Effector memory CD8-positive, alpha-beta T cell (primary cell): Measurements from ENCODE around the gene DIO3.
A peak's percentile ranks its signal among the peaks of the same experiment; 100 is the strongest.

Experiments
- ATAC-seq: fragments of 150-1000 bp; cut with Tn5 transposase; replicated peaks from 2 replicates; pipeline ENCODE4 v1.10.0; 2021; ENCODE audit warnings: mild to moderate bottlenecking, moderate library complexity
- DNase-seq, 3 experiments: peaks; one replicate each; pipeline ENCODE4 v3.0.0; 2021
- H3K27ac Mint-ChIP-seq, 2 donors: one replicate each; pipeline ENCODE4 v1.8.0; 2022; ENCODE audit warnings: mild to moderate bottlenecking in 2 of 2, mixed read lengths in 2 of 2, moderate library complexity in 2 of 2
- H3K27me3 Mint-ChIP-seq, 2 donors: one replicate each; pipeline ENCODE4 v1.8.0; 2022; ENCODE audit warnings: mixed read lengths in 2 of 2
- H3K36me3 Mint-ChIP-seq: one replicate; pipeline ENCODE4 v1.8.0; 2022; ENCODE audit warnings: mild to moderate bottlenecking, moderate library complexity, mixed read lengths; ENCODE audit not compliant: insufficient read depth
- H3K4me1 Mint-ChIP-seq, 2 donors: one replicate each; pipeline ENCODE4 v1.8.0; 2022; ENCODE audit warnings: low read depth in 2 of 2, mixed read lengths in 2 of 2
- H3K4me3 Mint-ChIP-seq, 2 donors: one replicate each; pipeline ENCODE4 v1.8.0; 2022; ENCODE audit warnings: mild to moderate bottlenecking in 2 of 2, mixed read lengths in 2 of 2, moderate library complexity in 2 of 2
- H3K9me3 Mint-ChIP-seq, 2 donors: one replicate each; pipeline ENCODE4 v1.8.0; 2022; ENCODE audit warnings: mixed read lengths in 2 of 2
- total RNA-seq, 9 experiments: gene quantifications; one replicate each; lab custom pipeline; 2026; lab: John Stamatoyannopoulos, UW

DIO3 gene
- 0 to 0.13 (median 0) reads per million in 9 experiments for total RNA-seq

GRCh38 chr14:101561145-101561896 is at the start of gene DIO3:
TSS of gene DIO3 (plus strand) at chr14:101561495.
- DNase-seq (no peak), ATAC-seq (no peak)
- Mint-ChIP-seq H3K36me3 (no peaks in the 10 kb centered on the region), H3K4me1 (peaks cover 3 to 5% of the 10 kb centered on the region in 2 donors), H3K27ac (no peak within 1 kb of the TSS), H3K4me3 (no peak within 1 kb of the TSS), H3K27me3 (peaks cover 65 to 78% of the 10 kb centered on the region in 2 donors), H3K9me3 (no peaks in the 10 kb centered on the region)

- H3K4me1 Mint-ChIP-seq = no peaks in the 10 kb centered on the region
- no peak overlapping the region for H3K4me3 Mint-ChIP-seq
- peaks cover 0 to 3% of the 10 kb centered on the region in 2 donors for H3K9me3 Mint-ChIP-seq
- H3K27ac Mint-ChIP-seq = no peak overlapping the region
- DNase-seq = no peak
- ATAC-seq = no peak
- H3K36me3 Mint-ChIP-seq = no peaks in the 10 kb centered on the region
- peaks cover 0 to 27% of the 10 kb centered on the region in 2 donors for H3K27me3 Mint-ChIP-seq
Observed at GRCh38 chr14:101511620-101512375, 49.5 kb upstream of the DIO3 start.

- H3K4me1 Mint-ChIP-seq = no peaks in the 10 kb centered on the region
- DNase-seq = no peak
- no peak for ATAC-seq
- H3K27me3 Mint-ChIP-seq = peaks cover 0 to 24% of the 10 kb centered on the region in 2 donors
- peaks cover 0 to 3% of the 10 kb centered on the region in 2 donors for H3K9me3 Mint-ChIP-seq
- no peak overlapping the region for H3K4me3 Mint-ChIP-seq
- no peak overlapping the region for H3K27ac Mint-ChIP-seq
- no peaks in the 10 kb centered on the region for H3K36me3 Mint-ChIP-seq
Observed at GRCh38 chr14:101512376-101512695, 49.0 kb upstream of the DIO3 start.

DNA sequence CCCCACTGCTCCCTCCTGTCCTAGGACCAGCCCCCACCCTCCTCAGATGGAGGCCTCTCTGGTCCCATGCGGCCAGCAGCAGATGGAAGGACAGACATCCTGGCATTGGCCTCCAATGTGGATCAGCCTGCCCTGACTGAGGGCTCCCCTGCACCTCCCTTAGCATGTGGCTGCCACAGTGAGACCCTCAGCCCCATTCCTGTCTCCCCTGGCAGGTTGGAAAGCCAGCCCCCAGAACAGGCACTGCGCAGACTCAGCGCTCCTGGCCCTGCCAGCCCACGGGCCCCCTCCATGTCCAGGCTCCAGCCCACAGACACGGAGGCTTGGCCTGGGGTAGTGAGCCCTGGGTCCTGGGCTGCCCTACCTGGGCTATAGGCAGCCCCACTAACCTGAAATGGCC is 47.2 kb upstream of the DIO3 start:
- H3K27ac Mint-ChIP-seq = no peak overlapping the region
- peaks cover 0 to 3% of the 10 kb centered on the region in 2 donors for H3K9me3 Mint-ChIP-seq
- ATAC-seq (no peak), DNase-seq (no peak)
- H3K4me1 Mint-ChIP-seq = no peaks in the 10 kb centered on the region
- no peaks in the 10 kb centered on the region for H3K36me3 Mint-ChIP-seq
- H3K27me3 Mint-ChIP-seq = peaks cover 0 to 18% of the 10 kb centered on the region in 2 donors
- no peak overlapping the region for H3K4me3 Mint-ChIP-seq

GRCh38 chr14:101516401-101516800 is 44.9 kb upstream of the DIO3 start:
- DNase-seq (no peak), ATAC-seq (no peak)
- no peak overlapping the region for H3K4me3 Mint-ChIP-seq
- peaks cover 0 to 26% of the 10 kb centered on the region in 2 donors for H3K27me3 Mint-ChIP-seq
- H3K36me3 Mint-ChIP-seq = no peaks in the 10 kb centered on the region
- no peaks in the 10 kb centered on the region for H3K4me1 Mint-ChIP-seq
- H3K9me3 Mint-ChIP-seq = peaks cover 0 to 3% of the 10 kb centered on the region in 2 donors
- H3K27ac Mint-ChIP-seq = no peak overlapping the region

DNA sequence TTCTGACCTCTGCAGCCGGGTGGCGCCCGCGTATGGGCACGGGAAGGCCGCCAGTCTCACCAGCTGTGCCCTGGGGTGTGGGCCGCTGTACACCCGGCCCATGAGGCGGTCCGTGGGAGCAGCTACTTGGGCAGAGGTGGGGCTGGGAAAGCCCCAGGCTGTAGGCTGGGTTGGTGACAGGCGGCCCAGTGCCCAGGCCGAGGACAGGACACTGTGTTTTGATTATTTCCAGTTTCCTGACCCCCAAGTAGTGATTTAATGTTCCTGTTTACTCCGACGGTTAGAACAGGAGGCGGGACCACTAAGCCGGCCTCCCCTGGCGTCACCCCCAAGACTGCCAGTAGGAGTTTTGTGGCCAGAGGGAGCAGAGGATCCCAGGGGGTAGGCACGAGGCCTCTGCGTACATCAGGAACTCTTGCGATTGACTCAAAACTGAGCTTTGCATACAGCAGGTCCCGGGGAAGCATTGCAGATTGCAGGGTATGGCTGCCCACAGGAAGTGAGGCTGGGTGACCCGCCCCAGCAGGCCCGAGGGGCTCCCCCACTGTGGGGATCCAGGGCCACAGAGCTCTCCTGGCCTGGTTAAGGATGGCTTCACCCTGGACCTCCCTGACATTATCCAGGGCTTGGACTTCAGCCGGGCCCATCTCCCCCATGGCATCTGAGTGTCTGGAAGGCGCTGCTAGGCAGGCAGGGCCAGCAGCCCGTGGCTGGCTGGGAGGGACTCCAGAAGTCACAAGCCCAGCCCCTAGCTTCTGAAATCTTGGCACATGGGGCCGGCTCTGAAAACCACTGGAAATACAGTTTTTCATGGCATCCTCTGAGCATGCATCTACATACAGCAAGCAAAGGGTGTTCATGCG is 42.5 kb upstream of the DIO3 start:
- H3K27me3 Mint-ChIP-seq = peaks cover 0 to 33% of the 10 kb centered on the region in 2 donors
- no peak overlapping the region for H3K4me3 Mint-ChIP-seq
- H3K36me3 Mint-ChIP-seq = no peaks in the 10 kb centered on the region

DNA sequence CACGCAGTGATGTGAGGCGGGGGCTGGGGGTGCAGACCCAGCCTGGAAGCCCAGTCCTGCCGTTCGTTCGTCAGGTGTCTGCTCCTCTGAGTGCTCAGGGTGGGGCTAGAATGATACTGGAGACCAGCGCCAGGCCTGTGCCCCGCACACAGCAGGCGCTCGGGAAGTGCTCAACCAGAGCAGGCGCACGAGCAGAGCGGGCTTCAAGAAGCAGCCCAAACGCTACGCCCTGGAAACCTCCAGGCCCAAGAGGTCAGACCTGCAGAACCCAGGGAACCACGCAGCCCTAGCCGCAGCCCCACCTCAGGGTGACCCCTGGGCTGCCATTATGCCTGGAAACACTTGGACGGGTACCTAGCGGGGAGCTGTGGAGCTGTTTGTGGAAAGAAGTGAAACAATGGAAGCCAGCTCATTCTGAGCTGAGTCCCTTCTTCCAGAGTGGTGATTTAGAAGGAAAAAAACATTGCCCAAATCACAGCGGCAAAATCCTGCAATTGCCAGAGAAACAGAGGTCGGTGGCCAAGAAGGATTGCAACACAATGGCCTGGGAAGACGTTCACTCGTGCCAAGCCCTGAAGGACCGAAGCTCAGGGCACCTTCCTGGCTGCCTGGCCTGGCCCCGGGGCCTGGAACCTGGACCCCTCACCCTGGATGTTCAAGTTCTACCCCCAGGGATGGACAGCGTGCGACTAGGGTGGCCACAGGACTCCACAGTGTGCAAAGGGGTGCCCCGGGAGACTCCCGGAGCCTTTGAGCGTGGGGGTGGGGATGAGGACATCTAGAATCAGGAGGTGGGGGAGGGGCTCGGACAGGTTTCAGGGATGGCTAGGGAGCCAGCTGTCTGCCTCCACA is 40.4 kb upstream of the DIO3 start:
- no peak overlapping the region for H3K4me3 Mint-ChIP-seq
- H3K4me1 Mint-ChIP-seq = peaks cover 0 to 3% of the 10 kb centered on the region in 2 donors
- no peak for ATAC-seq
- no peak for DNase-seq
- H3K27me3 Mint-ChIP-seq = peaks cover 0 to 28% of the 10 kb centered on the region in 2 donors
- H3K36me3 Mint-ChIP-seq = no peaks in the 10 kb centered on the region
- H3K27ac Mint-ChIP-seq = no peak overlapping the region
- H3K9me3 Mint-ChIP-seq = peaks cover 0 to 3% of the 10 kb centered on the region in 2 donors

More for the DNA sequence above, 42.5 kb upstream of the DIO3 start:
- Mint-ChIP-seq H3K9me3 (peaks cover 0 to 3% of the 10 kb centered on the region in 2 donors), H3K4me1 (peaks cover 0 to 3% of the 10 kb centered on the region in 2 donors), H3K27ac (no peak overlapping the region)
- DNase-seq = no peak
- no peak for ATAC-seq

GRCh38 chr14:101521473-101521915 is 39.8 kb upstream of the DIO3 start:
- H3K9me3 Mint-ChIP-seq = no peaks in the 10 kb centered on the region
- no peak for ATAC-seq
- H3K4me3 Mint-ChIP-seq = no peak overlapping the region
- no peak overlapping the region for H3K27ac Mint-ChIP-seq
- peaks cover 0 to 3% of the 10 kb centered on the region in 2 donors for H3K4me1 Mint-ChIP-seq
- no peaks in the 10 kb centered on the region for H3K36me3 Mint-ChIP-seq
- DNase-seq = no peak
- H3K27me3 Mint-ChIP-seq = peaks cover 0 to 27% of the 10 kb centered on the region in 2 donors

- no peak for DNase-seq
- no peak overlapping the region for H3K4me3 Mint-ChIP-seq
- no peak overlapping the region for H3K27ac Mint-ChIP-seq
- no peak for ATAC-seq
- H3K4me1 Mint-ChIP-seq = peaks cover 0 to 3% of the 10 kb centered on the region in 2 donors
- no peaks in the 10 kb centered on the region for H3K36me3 Mint-ChIP-seq
- peaks cover 2 to 30% of the 10 kb centered on the region in 2 donors for H3K27me3 Mint-ChIP-seq
- H3K9me3 Mint-ChIP-seq = no peaks in the 10 kb centered on the region
Observed at GRCh38 chr14:101521978-101522377, 39.3 kb upstream of the DIO3 start.

DNA sequence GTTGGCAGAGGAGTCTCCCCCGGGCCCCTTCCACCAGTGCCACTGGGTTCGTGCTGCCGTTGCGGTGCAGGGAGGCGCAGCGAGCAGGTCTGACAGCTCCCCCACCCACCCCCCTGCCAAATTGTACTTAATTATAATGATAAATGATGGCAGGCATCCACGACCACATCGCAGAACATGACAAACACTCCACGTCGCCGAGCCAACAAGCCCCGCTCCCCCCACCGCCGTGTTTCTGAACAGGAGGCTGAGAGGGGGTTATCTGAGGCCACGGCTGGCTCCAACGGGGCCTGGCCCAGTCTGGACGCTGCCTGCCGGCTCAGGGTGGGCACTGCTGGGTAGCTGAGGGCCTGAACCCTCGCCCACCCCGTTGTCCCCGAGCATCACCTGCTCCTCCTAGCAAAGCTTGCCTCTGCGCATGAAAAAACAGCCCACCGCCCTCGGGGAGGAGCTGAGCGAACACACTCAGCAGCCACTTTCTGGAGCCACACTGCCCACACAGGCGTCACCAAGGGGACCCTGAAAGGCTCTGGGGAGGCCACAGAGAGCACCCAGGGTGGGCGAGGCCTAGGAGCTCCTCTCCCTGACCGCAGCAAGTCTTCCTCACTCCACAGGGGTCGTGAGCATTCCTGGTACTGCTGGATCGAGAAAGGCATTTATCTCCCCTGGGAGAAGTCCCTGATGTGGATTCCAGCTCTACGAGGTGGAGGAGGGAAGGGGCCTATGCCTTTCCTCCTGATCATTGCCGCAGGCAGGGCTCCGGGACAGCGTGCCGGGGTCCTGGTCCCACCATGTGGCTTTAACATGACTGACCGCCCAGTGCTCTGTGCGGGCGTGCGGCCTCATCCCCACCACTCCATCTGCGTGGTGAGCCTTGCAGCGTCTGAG is 35.4 kb upstream of the DIO3 start:
- DNase-seq (no peak), ATAC-seq (no peak)
- H3K27ac Mint-ChIP-seq = no peak overlapping the region
- H3K4me3 Mint-ChIP-seq = no peak overlapping the region
- H3K9me3 Mint-ChIP-seq = no peaks in the 10 kb centered on the region
- no peaks in the 10 kb centered on the region for H3K36me3 Mint-ChIP-seq
- peaks cover 8 to 10% of the 10 kb centered on the region in 2 donors for H3K4me1 Mint-ChIP-seq
- peaks cover 19 to 40% of the 10 kb centered on the region in 2 donors for H3K27me3 Mint-ChIP-seq

DNA sequence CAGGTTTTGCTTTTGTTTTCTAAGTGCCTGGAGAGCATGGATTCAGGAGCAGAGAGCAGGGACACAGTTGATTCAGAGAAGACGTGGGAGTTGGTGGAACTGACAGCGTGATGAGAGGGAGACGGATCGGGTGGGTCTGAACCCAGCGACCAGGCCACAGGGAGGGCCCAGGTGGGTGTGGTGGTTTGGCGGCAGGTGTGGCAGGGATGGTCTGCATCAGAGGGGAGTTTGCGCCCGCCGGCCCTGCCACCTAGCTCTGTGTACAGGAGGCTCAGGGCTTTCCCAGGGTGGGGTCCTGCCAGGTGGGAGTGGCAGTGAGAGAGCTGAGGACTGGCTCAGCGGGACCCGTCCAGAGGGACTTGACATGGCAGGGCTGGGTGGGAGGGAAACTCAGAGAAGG is 33.3 kb upstream of the DIO3 start:
- Mint-ChIP-seq H3K4me1 (peaks cover 10% of the 10 kb centered on the region in 2 donors), H3K27ac (peak overlapping the region in 1 of 2 donors; percentile 49), H3K9me3 (no peaks in the 10 kb centered on the region), H3K36me3 (no peaks in the 10 kb centered on the region), H3K27me3 (peaks cover 19 to 46% of the 10 kb centered on the region in 2 donors), H3K4me3 (no peak overlapping the region)
- ATAC-seq = no peak
- DNase-seq = no peak

- H3K9me3 Mint-ChIP-seq = no peaks in the 10 kb centered on the region
- DNase-seq (no peak), ATAC-seq (no peak)
- peaks cover 19 to 36% of the 10 kb centered on the region in 2 donors for H3K27me3 Mint-ChIP-seq
- H3K4me3 Mint-ChIP-seq = no peak overlapping the region
- peaks cover 9 to 15% of the 10 kb centered on the region in 2 donors for H3K4me1 Mint-ChIP-seq
- H3K27ac Mint-ChIP-seq = no peak overlapping the region
- H3K36me3 Mint-ChIP-seq = peaks cover 4% of the 10 kb centered on the region
Observed at GRCh38 chr14:101529079-101529478, 32.2 kb upstream of the DIO3 start.
